KOPT-K1 (cell line): ENCODE data around the gene ATRNL1.

Experiments
- H3K27ac ChIP-seq: fragments of 200-600 bp; sonication (generic); 2 replicates; pipeline ENCODE4 v1.5.1; 2016; ENCODE audit warnings: antibody characterized with exemption, mild to moderate bottlenecking, low read depth, low read length; ENCODE audit not compliant: poor library complexity, severe bottlenecking
- H3K36me3 ChIP-seq: fragments of 200-600 bp; sonication (generic); 2 replicates; pipeline ENCODE4 v1.5.1; 2017; ENCODE audit warnings: antibody characterized with exemption, mild to moderate bottlenecking, low read length, moderate library complexity; ENCODE audit not compliant: insufficient read depth
- H3K9me3 ChIP-seq: fragments of 200-600 bp; sonication (generic); 2 replicates; pipeline ENCODE4 v1.5.1; 2017; ENCODE audit warnings: antibody characterized with exemption, low read length, mild to moderate bottlenecking; ENCODE audit not compliant: insufficient read depth, poor library complexity, severe bottlenecking

The ATRNL1 gene

GRCh38 chr10:115936926-115937767 lies 844.0 kb downstream of the ATRNL1 start:
- H3K36me3 ChIP-seq, result no peaks in the 10 kb centered on the region
- H3K27ac ChIP-seq, result no peak overlapping the region
- no peaks in the 10 kb centered on the region for H3K9me3 ChIP-seq

- Histone ChIP-seq H3K36me3 (no peaks in the 10 kb centered on the region), H3K9me3 (no peaks in the 10 kb centered on the region), H3K27ac (no peak overlapping the region)
Measured at GRCh38 chr10:115937768-115938056, 844.5 kb downstream of the ATRNL1 start.

GRCh38 chr10:115939101-115939854 lies 846.1 kb downstream of the ATRNL1 start:
- no peaks in the 10 kb centered on the region for H3K9me3 ChIP-seq
- H3K36me3 ChIP-seq, result no peaks in the 10 kb centered on the region
- no peak overlapping the region for H3K27ac ChIP-seq

- H3K9me3 ChIP-seq, result no peaks in the 10 kb centered on the region
- H3K27ac ChIP-seq, result no peak overlapping the region
- no peaks in the 10 kb centered on the region for H3K36me3 ChIP-seq
Measured at GRCh38 chr10:115941361-115941771, 848.2 kb downstream of the ATRNL1 start.

- H3K9me3 ChIP-seq, result no peaks in the 10 kb centered on the region
- H3K36me3 ChIP-seq, result no peaks in the 10 kb centered on the region
- no peak overlapping the region for H3K27ac ChIP-seq
Measured at GRCh38 chr10:115942101-115942500, 848.9 kb downstream of the ATRNL1 start.

GRCh38 chr10:115944538-115944937 lies 851.4 kb downstream of the ATRNL1 start:
- Histone ChIP-seq H3K36me3 (no peaks in the 10 kb centered on the region), H3K27ac (no peak overlapping the region), H3K9me3 (no peaks in the 10 kb centered on the region)

GRCh38 chr10:115945701-115946445 lies 852.7 kb downstream of the ATRNL1 start:
- Histone ChIP-seq H3K36me3 (no peaks in the 10 kb centered on the region), H3K9me3 (no peaks in the 10 kb centered on the region), H3K27ac (no peak overlapping the region)

GRCh38 chr10:115947104-115947503 lies 853.9 kb downstream of the ATRNL1 start:
- Histone ChIP-seq H3K27ac (no peak overlapping the region), H3K9me3 (no peaks in the 10 kb centered on the region), H3K36me3 (no peaks in the 10 kb centered on the region)

- Histone ChIP-seq H3K36me3 (no peaks in the 10 kb centered on the region), H3K27ac (no peak overlapping the region), H3K9me3 (no peaks in the 10 kb centered on the region)
Measured at GRCh38 chr10:115948465-115948864, 855.3 kb downstream of the ATRNL1 start.

GRCh38 chr10:115949282-115949844 lies 856.2 kb downstream of the ATRNL1 start:
- Histone ChIP-seq H3K9me3 (no peaks in the 10 kb centered on the region), H3K27ac (no peak overlapping the region), H3K36me3 (no peaks in the 10 kb centered on the region)

GRCh38 chr10:115950320-115950719 lies 857.2 kb downstream of the ATRNL1 start:
- Histone ChIP-seq H3K27ac (no peak overlapping the region), H3K9me3 (no peaks in the 10 kb centered on the region), H3K36me3 (no peaks in the 10 kb centered on the region)

GRCh38 chr10:115951242-115951641 lies 858.1 kb downstream of the ATRNL1 start:
- Histone ChIP-seq H3K36me3 (no peaks in the 10 kb centered on the region), H3K9me3 (no peaks in the 10 kb centered on the region), H3K27ac (no peak overlapping the region)

GRCh38 chr10:115953281-115953680 lies 860.1 kb downstream of the ATRNL1 start:
- Histone ChIP-seq H3K36me3 (no peaks in the 10 kb centered on the region), H3K9me3 (no peaks in the 10 kb centered on the region), H3K27ac (no peak overlapping the region)

- Histone ChIP-seq H3K27ac (no peak overlapping the region), H3K36me3 (no peaks in the 10 kb centered on the region), H3K9me3 (no peaks in the 10 kb centered on the region)
Measured at GRCh38 chr10:115953968-115954367, 860.8 kb downstream of the ATRNL1 start.
